Nephron progenitor cell (in vitro differentiated cells): ENCODE results near the gene MRPL51.

Experiments
- DNase-seq: peaks from one replicate; pipeline ENCODE4 v3.0.0; 2021
- H3K27ac Mint-ChIP-seq: 2 replicates; pipeline ENCODE4 v1.8.0; 2021; ENCODE audit warnings: mild to moderate bottlenecking, moderate library complexity, mixed read lengths
- H3K27me3 Mint-ChIP-seq: 2 replicates; pipeline ENCODE4 v1.8.0; 2021; ENCODE audit warnings: mild to moderate bottlenecking, low read depth, mixed read lengths; ENCODE audit not compliant: poor library complexity
- H3K36me3 Mint-ChIP-seq: 2 replicates; pipeline ENCODE4 v1.8.0; 2021; ENCODE audit warnings: low read depth, mixed read lengths
- H3K4me1 Mint-ChIP-seq: 2 replicates; pipeline ENCODE4 v1.8.0; 2021; ENCODE audit warnings: mixed read lengths
- H3K4me3 Mint-ChIP-seq: 2 replicates; pipeline ENCODE4 v1.8.0; 2021; ENCODE audit warnings: mild to moderate bottlenecking, moderate library complexity, mixed read lengths
- H3K9me3 Mint-ChIP-seq: 2 replicates; pipeline ENCODE4 v1.8.0; 2021; ENCODE audit warnings: mild to moderate bottlenecking, moderate library complexity, mixed read lengths
- CTCF ChIP-seq: fragments of 200-600 bp; sonication (generic); IDR thresholded peaks from 2 replicates; pipeline ENCODE4 v1.5.0; 2021; ENCODE audit warnings: antibody characterized with exemption

The MRPL51 gene

GRCh38 chr12:6466184-6466573, 26.9 kb downstream of the MRPL51 start:
- Mint-ChIP-seq H3K36me3 (peaks cover 20% of the 10 kb centered on the region), H3K4me1 (peaks cover 15% of the 10 kb centered on the region), H3K9me3 (no peaks in the 10 kb centered on the region), H3K4me3 (no peak overlapping the region), H3K27me3 (peaks cover 17% of the 10 kb centered on the region), H3K27ac (no peak overlapping the region)
- no peak for DNase-seq
- TF ChIP-seq CTCF = no peak

GRCh38 chr12:6465467-6466183, 27.4 kb downstream of the MRPL51 start:
- H3K4me1 Mint-ChIP-seq = peaks cover 12% of the 10 kb centered on the region
- DNase-seq = peak; percentile 56
- peaks cover 20% of the 10 kb centered on the region for H3K36me3 Mint-ChIP-seq
- TF ChIP-seq CTCF = peak; percentile 72
- no peaks in the 10 kb centered on the region for H3K9me3 Mint-ChIP-seq
- no peak overlapping the region for H3K27ac Mint-ChIP-seq
- peaks cover 17% of the 10 kb centered on the region for H3K27me3 Mint-ChIP-seq
- H3K4me3 Mint-ChIP-seq = no peak overlapping the region

- DNase-seq = no peak
- Mint-ChIP-seq H3K27ac (no peak overlapping the region), H3K4me1 (peaks cover 7% of the 10 kb centered on the region), H3K4me3 (no peak overlapping the region), H3K9me3 (no peaks in the 10 kb centered on the region), H3K36me3 (peaks cover 20% of the 10 kb centered on the region), H3K27me3 (peaks cover 17% of the 10 kb centered on the region)
- TF ChIP-seq CTCF = no peak
Measured at GRCh38 chr12:6464531-6464930, 28.5 kb downstream of the MRPL51 start.

GRCh38 chr12:6463858-6464257, 29.2 kb downstream of the MRPL51 start:
- H3K27ac Mint-ChIP-seq = no peak overlapping the region
- peaks cover 25% of the 10 kb centered on the region for H3K36me3 Mint-ChIP-seq
- no peaks in the 10 kb centered on the region for H3K9me3 Mint-ChIP-seq
- no peak for DNase-seq
- no peak overlapping the region for H3K4me3 Mint-ChIP-seq
- H3K27me3 Mint-ChIP-seq = peaks cover 17% of the 10 kb centered on the region
- TF ChIP-seq CTCF = no peak
- peaks cover under 1% of the 10 kb centered on the region for H3K4me1 Mint-ChIP-seq

- no peaks in the 10 kb centered on the region for H3K4me1 Mint-ChIP-seq
- no peak overlapping the region for H3K27ac Mint-ChIP-seq
- TF ChIP-seq CTCF = no peak
- H3K27me3 Mint-ChIP-seq = peaks cover 17% of the 10 kb centered on the region
- no peak for DNase-seq
- no peak overlapping the region for H3K4me3 Mint-ChIP-seq
- peaks cover 25% of the 10 kb centered on the region for H3K36me3 Mint-ChIP-seq
- no peaks in the 10 kb centered on the region for H3K9me3 Mint-ChIP-seq
Measured at GRCh38 chr12:6463216-6463615, 29.8 kb downstream of the MRPL51 start.
